CD8-positive, alpha-beta memory T cell (primary cell): ENCODE results near the gene RNU1-4. TPM values are rescaled to one million over a fixed set of nuclear protein-coding genes. Genes with fewer than 3 reads are reported as not detected.
"Not testable (repeated sequence)": the region's sequence is repeated elsewhere in the genome, so short reads cannot be mapped to it uniquely, and the experiment has no call there.

Source experiments
- CTCF ChIA-PET: fragments of 350-600 bp; sonication (Branson Sonifier 250); formaldehyde crosslinking; loops from one replicate; lab custom pipeline; 2021; ENCODE audit warnings: antibody characterized with exemption; lab: Charles Lee
- POLR2A ChIA-PET: fragments of 350-600 bp; sonication (Branson Sonifier 250); formaldehyde crosslinking; loops from one replicate; lab custom pipeline; 2021; ENCODE audit warnings: antibody characterized with exemption; lab: Charles Lee
- DNase-seq, 5 donors: peaks; one replicate each; pipeline versions ENCODE4 v3.0.0 to v3.0.0-alpha.2; 2020 to 2022; ENCODE audit warnings: mixed read lengths in 1 of 5
- H3K27ac ChIP-seq: one replicate; pipeline ENCODE4 v1.7.0; 2013; ENCODE audit warnings: low read depth, mild to moderate bottlenecking, low read length, moderate library complexity
- H3K27me3 ChIP-seq: 2 replicates; pipeline ENCODE4 v1.7.0; 2013; ENCODE audit warnings: low read length, mild to moderate bottlenecking; ENCODE audit not compliant: insufficient read depth, poor library complexity, severe bottlenecking
- H3K36me3 ChIP-seq: 2 replicates; pipeline ENCODE4 v1.7.0; 2013; ENCODE audit warnings: mild to moderate bottlenecking, low read length, moderate library complexity; ENCODE audit not compliant: insufficient read depth
- H3K4me1 ChIP-seq: 2 replicates; pipeline ENCODE4 v1.7.0; 2013; ENCODE audit warnings: mild to moderate bottlenecking, low read length, moderate library complexity; ENCODE audit not compliant: insufficient read depth
- H3K4me3 ChIP-seq: 2 replicates; pipeline ENCODE4 v1.7.0; 2013; ENCODE audit warnings: mild to moderate bottlenecking, low read length
- H3K9me3 ChIP-seq: 2 replicates; pipeline ENCODE4 v1.7.0; 2013; ENCODE audit warnings: mild to moderate bottlenecking, low read length
- H3K27ac Mint-ChIP-seq, 8 donors: one replicate each; pipeline ENCODE4 v1.8.0; 2020 to 2021; ENCODE audit warnings: mixed read lengths in 8 of 8, mild to moderate bottlenecking in 6 of 8, inconsistent platforms in 3 of 8, moderate library complexity in 3 of 8
- H3K27me3 Mint-ChIP-seq, 2 donors: one replicate each; pipeline ENCODE4 v1.8.0; 2020 to 2021; ENCODE audit warnings: mixed read lengths in 2 of 2, mild to moderate bottlenecking in 1 of 2, moderate library complexity in 1 of 2
- H3K36me3 Mint-ChIP-seq, 3 donors: one replicate each; pipeline ENCODE4 v1.8.0; 2020 to 2021; ENCODE audit warnings: mixed read lengths in 3 of 3, inconsistent platforms in 1 of 3, mild to moderate bottlenecking in 1 of 3
- H3K4me1 Mint-ChIP-seq, 3 donors: one replicate each; pipeline ENCODE4 v1.8.0; 2020 to 2021; ENCODE audit warnings: mixed read lengths in 3 of 3, inconsistent platforms in 1 of 3, mild to moderate bottlenecking in 1 of 3
- H3K4me3 Mint-ChIP-seq, 7 donors: one replicate each; pipeline ENCODE4 v1.8.0; 2020 to 2021; ENCODE audit warnings: mixed read lengths in 7 of 7, mild to moderate bottlenecking in 6 of 7, moderate library complexity in 4 of 7, inconsistent platforms in 2 of 7
- H3K9me3 Mint-ChIP-seq, 5 donors: one replicate each; pipeline ENCODE4 v1.8.0; 2020 to 2022; ENCODE audit warnings: mixed read lengths in 5 of 5, mild to moderate bottlenecking in 3 of 5, moderate library complexity in 2 of 5, inconsistent platforms in 1 of 5
- polyA plus RNA-seq: library from polyadenylated mRNA; unstranded; fragments of 300-500 nt; fragmentation: Illumina TruSeq; gene quantifications from one replicate; pipeline ENCODE4 v1.2.3, GENCODE V29; 2021
- total RNA-seq, 2 experiments: library from RNA; stranded (reverse); gene quantifications; one replicate each; pipeline ENCODE4 v1.2.3, GENCODE V29; 2021

The RNU1-4 gene
- total and polyA plus RNA-seq, 3 experiments from 2014 or later = 1,293 to 1,300 TPM; not detected in 1

- not testable (repeated sequence) for H3K4me1 Mint-ChIP-seq, H3K27ac ChIP-seq
These were observed 35.7 kb upstream of the RNU1-4 start for GRCh38 chr1:16704502-16705100.

GRCh38 chr1:16706302-16706701 is 34.0 kb upstream of the RNU1-4 start:
- H3K36me3 Mint-ChIP-seq, H3K27ac ChIP-seq, H3K36me3 ChIP-seq, POLR2A ChIA-PET, H3K4me1 Mint-ChIP-seq, H3K4me1 ChIP-seq, H3K27ac Mint-ChIP-seq, H3K27me3 ChIP-seq, H3K4me3 Mint-ChIP-seq, H3K4me3 ChIP-seq, DNase-seq, H3K9me3 ChIP-seq, H3K9me3 Mint-ChIP-seq, H3K27me3 Mint-ChIP-seq: not testable (repeated sequence)
- CTCF ChIA-PET = interaction anchor here (0.7 to 5.6 kb wide), 5 partner anchors 8 to 465 kb away, joined by 3 to 61 read pairs (median 3); no protein-coding TSS in a partner anchor

More at GRCh38 chr1:16704502-16705100, 35.7 kb upstream of the RNU1-4 start:
- not testable (repeated sequence) for H3K4me3 ChIP-seq, H3K27me3 Mint-ChIP-seq, H3K9me3 ChIP-seq, H3K36me3 Mint-ChIP-seq, H3K36me3 ChIP-seq, H3K27ac Mint-ChIP-seq, H3K4me3 Mint-ChIP-seq, H3K4me1 ChIP-seq, H3K27me3 ChIP-seq, DNase-seq, H3K9me3 Mint-ChIP-seq
- ChIA-PET CTCF (interaction anchor here (1.3 to 1.8 kb wide), 2 partner anchors 12 to 84 kb away, joined by 4 to 7 read pairs; no protein-coding TSS in a partner anchor), POLR2A (interaction anchor here (0.6 kb wide), 1 partner anchor 12 kb away, joined by 3 read pairs; no protein-coding TSS in a partner anchor)

GRCh38 chr1:16707130-16708093 is 32.9 kb upstream of the RNU1-4 start:
- not testable (repeated sequence) for H3K27me3 Mint-ChIP-seq, H3K27ac Mint-ChIP-seq, H3K36me3 ChIP-seq, H3K27me3 ChIP-seq, H3K4me3 Mint-ChIP-seq, H3K9me3 Mint-ChIP-seq, H3K9me3 ChIP-seq, H3K27ac ChIP-seq, H3K4me1 Mint-ChIP-seq, H3K4me3 ChIP-seq, H3K4me1 ChIP-seq, H3K36me3 Mint-ChIP-seq
- ChIA-PET CTCF (interaction anchor here (0.9 to 5.6 kb wide), 7 partner anchors 9 to 82 kb away, joined by 3 to 61 read pairs (median 4); no protein-coding TSS in a partner anchor), POLR2A (interaction anchor here (1.3 kb wide), 1 partner anchor 11 kb away, joined by 3 read pairs; no protein-coding TSS in a partner anchor)
- peak in 1 of 5 donors; percentile 25 for DNase-seq

- POLR2A ChIA-PET, DNase-seq, H3K4me3 ChIP-seq, H3K4me1 ChIP-seq, H3K27ac ChIP-seq, H3K4me3 Mint-ChIP-seq, H3K36me3 Mint-ChIP-seq, H3K27ac Mint-ChIP-seq, H3K36me3 ChIP-seq, H3K4me1 Mint-ChIP-seq, H3K27me3 ChIP-seq, H3K9me3 ChIP-seq, H3K9me3 Mint-ChIP-seq, H3K27me3 Mint-ChIP-seq: not testable (repeated sequence)
- CTCF ChIA-PET = interaction anchor here (0.9 to 5.6 kb wide), 16 partner anchors 10 to 259 kb away, joined by 3 to 61 read pairs (median 4); no protein-coding TSS in a partner anchor
These were observed 31.6 kb upstream of the RNU1-4 start for GRCh38 chr1:16708704-16709103.

GRCh38 chr1:16709659-16710087 is 30.6 kb upstream of the RNU1-4 start:
- H3K27ac Mint-ChIP-seq, H3K9me3 Mint-ChIP-seq, H3K36me3 Mint-ChIP-seq, H3K4me3 ChIP-seq, POLR2A ChIA-PET, H3K4me1 Mint-ChIP-seq, H3K4me1 ChIP-seq, H3K27me3 ChIP-seq, H3K27ac ChIP-seq, H3K27me3 Mint-ChIP-seq, H3K9me3 ChIP-seq, H3K36me3 ChIP-seq: not testable (repeated sequence)
- CTCF ChIA-PET = interaction anchor here (0.9 to 5.6 kb wide), 15 partner anchors 9 to 260 kb away, joined by 3 to 61 read pairs (median 4); no protein-coding TSS in a partner anchor
- peak overlapping the region in 2 of 7 donors; percentile 32 to 35 for H3K4me3 Mint-ChIP-seq
- peak in 2 of 5 donors; percentile 49 to 64 for DNase-seq

- POLR2A ChIA-PET, H3K4me3 Mint-ChIP-seq, H3K9me3 ChIP-seq, H3K27me3 Mint-ChIP-seq, H3K27ac ChIP-seq, DNase-seq, H3K4me1 Mint-ChIP-seq, H3K4me1 ChIP-seq, H3K36me3 Mint-ChIP-seq, H3K36me3 ChIP-seq, H3K27me3 ChIP-seq, H3K4me3 ChIP-seq, H3K9me3 Mint-ChIP-seq, H3K27ac Mint-ChIP-seq: not testable (repeated sequence)
- CTCF ChIA-PET = interaction anchor here (0.9 to 5.6 kb wide), 3 partner anchors 10 to 17 kb away, joined by 3 to 61 read pairs (median 3); no protein-coding TSS in a partner anchor
These were observed 29.7 kb upstream of the RNU1-4 start for GRCh38 chr1:16710618-16711017.

- H3K27ac ChIP-seq, POLR2A ChIA-PET, H3K9me3 Mint-ChIP-seq, DNase-seq, H3K4me1 ChIP-seq, H3K27me3 Mint-ChIP-seq, H3K27me3 ChIP-seq, CTCF ChIA-PET, H3K4me3 Mint-ChIP-seq, H3K27ac Mint-ChIP-seq, H3K4me3 ChIP-seq, H3K36me3 ChIP-seq, H3K4me1 Mint-ChIP-seq, H3K36me3 Mint-ChIP-seq, H3K9me3 ChIP-seq: not testable (repeated sequence)
These were observed 28.2 kb upstream of the RNU1-4 start for GRCh38 chr1:16712131-16712530.

GRCh38 chr1:16712582-16712981 is 27.7 kb upstream of the RNU1-4 start:
- not testable (repeated sequence) for H3K36me3 Mint-ChIP-seq, H3K27me3 ChIP-seq, H3K4me1 ChIP-seq, H3K4me3 ChIP-seq, H3K27me3 Mint-ChIP-seq, H3K4me3 Mint-ChIP-seq, H3K27ac ChIP-seq, H3K27ac Mint-ChIP-seq, DNase-seq, H3K36me3 ChIP-seq, H3K9me3 ChIP-seq, H3K9me3 Mint-ChIP-seq, H3K4me1 Mint-ChIP-seq
- ChIA-PET CTCF (interaction anchor here (0.9 to 1.1 kb wide), 2 partner anchors 10 to 15 kb away, joined by 3 read pairs; no protein-coding TSS in a partner anchor), POLR2A (interaction anchor here (0.6 kb wide), 1 partner anchor 830 kb away, joined by 3 read pairs; no protein-coding TSS in a partner anchor)
